Measurements from ENCODE around the gene ZNF254. TPM values are rescaled to one million over a fixed set of nuclear protein-coding genes. Genes with fewer than 3 reads are reported as not detected.

Gene ZNF254
- total RNA-seq, 1 experiment from 2014 or later, result 12.5 TPM

- TF ChIP-seq CTCF (conservative IDR thresholded peaks at IDR 0.05) (no peak), EZH2 (IDR thresholded peaks at IDR 0.05; ENCODE audit: low read depth) (no peak)
- H3K27ac ChIP-seq, result no peak overlapping the region
- no peak overlapping the region for H3K4me2 ChIP-seq
- CTCF ChIA-PET, result no interaction called here
- H3K79me2 ChIP-seq (ENCODE audit: low read depth), result no peaks in the 10 kb centered on the region
- POLR2A ChIA-PET (ENCODE audit: unreplicated experiment), result no interaction called here
- H2AFZ ChIP-seq, result no peak overlapping the region
- H3K36me3 ChIP-seq (ENCODE audit: low read depth), result peaks cover 31% of the 10 kb centered on the region
- no peaks in the 10 kb centered on the region for H3K9me2 ChIP-seq (ENCODE audit: insufficient read depth)
- no peaks in the 10 kb centered on the region for H3K27me3 ChIP-seq (ENCODE audit: insufficient read depth, low read depth)
- no TSS peak for BruUV-seq (replicated peaks)
- H3K4me3 ChIP-seq, result no peak overlapping the region
- H4K20me1 ChIP-seq (ENCODE audit: insufficient read depth), result no peaks in the 10 kb centered on the region
- H3F3A ChIP-seq (ENCODE audit: insufficient read depth, low read depth), result peaks cover 20% of the 10 kb centered on the region; the same call in 1 of the 2 replicates
- no peaks in the 10 kb centered on the region; the same call in 1 of the 2 replicates for H3K9me3 ChIP-seq (ENCODE audit: insufficient read depth, low read depth)
- intact Hi-C loops (cut with micrococcal nuclease; ENCODE audit: unreplicated experiment), result no loop called here
- DNase-seq, result no peak
- peaks cover 15% of the 10 kb centered on the region for H3K4me1 ChIP-seq (replicated peaks; ENCODE audit: insufficient read depth)
Measured at GRCh38 chr19:24063295-24063694, 23.7 kb upstream of the ZNF254 start.

GRCh38 chr19:24064175-24064574 lies 22.8 kb upstream of the ZNF254 start:
- no peak overlapping the region for H3K27ac ChIP-seq
- no peak overlapping the region for H3K4me2 ChIP-seq
- H3K27me3 ChIP-seq (ENCODE audit: insufficient read depth, low read depth), result no peaks in the 10 kb centered on the region
- ChIA-PET CTCF (no interaction called here), POLR2A (ENCODE audit: unreplicated experiment) (no interaction called here)
- H3K36me3 ChIP-seq (ENCODE audit: low read depth), result peaks cover 34% of the 10 kb centered on the region
- intact Hi-C loops (cut with micrococcal nuclease; ENCODE audit: unreplicated experiment), result no loop called here
- no peaks in the 10 kb centered on the region for H4K20me1 ChIP-seq (ENCODE audit: insufficient read depth)
- H3K4me3 ChIP-seq, result no peak overlapping the region
- TF ChIP-seq CTCF (conservative IDR thresholded peaks at IDR 0.05) (no peak), EZH2 (IDR thresholded peaks at IDR 0.05; ENCODE audit: low read depth) (no peak)
- no peak for DNase-seq
- H2AFZ ChIP-seq, result no peak overlapping the region
- no peaks in the 10 kb centered on the region for H3K9me2 ChIP-seq (ENCODE audit: insufficient read depth)
- H3K9me3 ChIP-seq (ENCODE audit: insufficient read depth, low read depth), result no peaks in the 10 kb centered on the region
- no TSS peak for BruUV-seq (replicated peaks)
- peaks cover 15% of the 10 kb centered on the region for H3K4me1 ChIP-seq (replicated peaks; ENCODE audit: insufficient read depth)
- H3K79me2 ChIP-seq (ENCODE audit: low read depth), result no peaks in the 10 kb centered on the region
- H3F3A ChIP-seq (ENCODE audit: insufficient read depth, low read depth), result peaks cover 20% of the 10 kb centered on the region; the same call in 1 of the 2 replicates

GRCh38 chr19:24065243-24065642 lies 21.7 kb upstream of the ZNF254 start:
- TF ChIP-seq EZH2 (IDR thresholded peaks at IDR 0.05; ENCODE audit: low read depth) (no peak), CTCF (conservative IDR thresholded peaks at IDR 0.05) (no peak)
- Histone ChIP-seq H2AFZ (no peak overlapping the region), H3K27me3 (ENCODE audit: insufficient read depth, low read depth) (no peaks in the 10 kb centered on the region), H3K27ac (no peak overlapping the region), H3K4me2 (no peak overlapping the region), H3K4me1 (replicated peaks; ENCODE audit: insufficient read depth) (peaks cover 9% of the 10 kb centered on the region), H3K36me3 (ENCODE audit: low read depth) (peaks cover 34% of the 10 kb centered on the region), H3K4me3 (no peak overlapping the region), H3K9me3 (ENCODE audit: insufficient read depth, low read depth) (0 out of 2 replicates have a peak, but pooled peaks cover 1% of the 10 kb centered on the region), H4K20me1 (ENCODE audit: insufficient read depth) (no peaks in the 10 kb centered on the region), H3K9me2 (ENCODE audit: insufficient read depth) (no peaks in the 10 kb centered on the region), H3K79me2 (ENCODE audit: low read depth) (no peaks in the 10 kb centered on the region), H3F3A (ENCODE audit: insufficient read depth, low read depth) (peaks cover 11% of the 10 kb centered on the region; the same call in 1 of the 2 replicates)
- intact Hi-C loops (cut with micrococcal nuclease; ENCODE audit: unreplicated experiment), result no loop called here
- CTCF ChIA-PET, result no interaction called here
- no peak for DNase-seq
- POLR2A ChIA-PET (ENCODE audit: unreplicated experiment), result no interaction called here
- BruUV-seq (replicated peaks), result no TSS peak

Data from PC-9 (cell line).